B cell (primary cell): Measurements from ENCODE around the gene AP5B1. TPM values are rescaled to one million over a fixed set of nuclear protein-coding genes. Genes with fewer than 3 reads are reported as not detected.

Experiments
- ATAC-seq: fragments of 200-7000 bp; cut with Tn5 transposase; one replicate; pipeline ENCODE4 v1.10.0; 2021; ENCODE audit warnings: low read depth, mild to moderate bottlenecking, moderate number of reproducible peaks, moderate library complexity
- CTCF ChIA-PET: fragments of 350-600 bp; sonication (Branson Sonifier 250); formaldehyde crosslinking; loops from one replicate; lab custom pipeline; 2021; ENCODE audit warnings: antibody characterized with exemption, inconsistent platforms; lab: Charles Lee
- POLR2A ChIA-PET: fragments of 350-600 bp; sonication (Branson Sonifier 250); formaldehyde crosslinking; loops from one replicate; lab custom pipeline; 2021; ENCODE audit warnings: antibody characterized with exemption; lab: Charles Lee
- DNase-seq: peaks from one replicate; pipeline ENCODE4 v3.0.0; 2013
- H2AFZ ChIP-seq: 2 replicates; pipeline ENCODE4 v1.6.1; 2012; ENCODE audit warnings: mild to moderate bottlenecking, low read depth, low read length; ENCODE audit not compliant: insufficient read depth, poor library complexity, severe bottlenecking
- H3K27ac ChIP-seq, 2 donors: 1 replicate in 1 of 2; 2 replicates in 1 of 2; pipeline ENCODE4 v1.5.1; 2012 to 2013; ENCODE audit warnings: low read length in 2 of 2, mild to moderate bottlenecking in 2 of 2, moderate library complexity in 1 of 2
- H3K27me3 ChIP-seq, 4 experiments: fragments of 200-600 bp in 1 of 4; sonication (generic) in 1 of 4; replicated peaks in 1 of 4; 1 replicate in 2 of 4; 2 replicates in 2 of 4; pipeline versions ENCODE4 v1.6.1 to v1.7.0; 2013 to 2016; ENCODE audit warnings: low read length in 3 of 4, mild to moderate bottlenecking in 2 of 4, mixed read lengths in 1 of 4, moderate library complexity in 1 of 4; ENCODE audit not compliant: insufficient read depth in 4 of 4, control insufficient read depth in 3 of 4; ENCODE audit errors: control extremely low read depth in 1 of 4
- H3K36me3 ChIP-seq, 2 experiments: replicated peaks in 1 of 2; 1 replicate in 1 of 2; 2 replicates in 1 of 2; pipeline versions ENCODE4 v1.6.1 to v1.7.1; 2013; ENCODE audit warnings: low read length in 1 of 2; ENCODE audit not compliant: insufficient read depth in 2 of 2, control insufficient read depth in 1 of 2; ENCODE audit errors: control extremely low read depth in 1 of 2, extremely low read depth in 1 of 2
- H3K4me1 ChIP-seq, 2 donors: fragments of 200-600 bp in 1 of 2; sonication (generic) in 1 of 2; 1 replicate in 1 of 2; 2 replicates in 1 of 2; pipeline versions ENCODE4 v1.5.1 to v1.6.1; 2013 to 2017; ENCODE audit warnings: low read length in 2 of 2; ENCODE audit not compliant: control insufficient read depth in 2 of 2, insufficient read depth in 2 of 2
- H3K4me2 ChIP-seq: replicated peaks from 2 replicates; pipeline ENCODE3; 2012; ENCODE audit warnings: mild to moderate bottlenecking, low read depth, low read length; ENCODE audit not compliant: poor library complexity, severe bottlenecking
- H3K4me3 ChIP-seq, 5 experiments: fragments of 200-600 bp in 1 of 5; sonication (generic) in 1 of 5; 1 replicate in 3 of 5; 2 replicates in 2 of 5; pipeline versions ENCODE4 v1.5.1 to v1.7.0; 2011 to 2016; ENCODE audit warnings: low read length in 4 of 5, mild to moderate bottlenecking in 4 of 5, low read depth in 2 of 5, control low read depth in 1 of 5, moderate library complexity in 1 of 5; ENCODE audit not compliant: insufficient read depth in 1 of 5; ENCODE audit errors: control extremely low read depth in 1 of 5, extremely low read depth in 1 of 5
- H3K79me2 ChIP-seq: fragments of 200-600 bp; sonication (generic); one replicate; pipeline ENCODE4 v1.6.0; 2016; ENCODE audit warnings: low read length; ENCODE audit not compliant: control insufficient read depth, insufficient read depth
- H3K9ac ChIP-seq: fragments of 200-600 bp; sonication (generic); 2 replicates; pipeline ENCODE4 v1.6.1; 2017; ENCODE audit warnings: mild to moderate bottlenecking, low read length, moderate library complexity
- H3K9me3 ChIP-seq, 3 donors: one replicate each; pipeline versions ENCODE4 v1.6.1 to v1.7.1; 2013; ENCODE audit warnings: low read length in 2 of 3; ENCODE audit not compliant: control insufficient read depth in 2 of 3, insufficient read depth in 1 of 3; ENCODE audit errors: control extremely low read depth in 1 of 3
- H4K20me1 ChIP-seq: 2 replicates; pipeline ENCODE4 v1.6.0; 2012; ENCODE audit warnings: mild to moderate bottlenecking, low read length; ENCODE audit not compliant: insufficient read depth, control insufficient read depth, poor library complexity, severe bottlenecking
- H3K27ac Mint-ChIP-seq: one replicate; pipeline ENCODE4 v1.8.0; 2021; ENCODE audit warnings: mixed read lengths
- H3K27me3 Mint-ChIP-seq: one replicate; pipeline ENCODE4 v1.8.0; 2021; ENCODE audit warnings: mixed read lengths
- H3K4me1 Mint-ChIP-seq: one replicate; pipeline ENCODE4 v1.8.0; 2021; ENCODE audit warnings: mixed read lengths
- H3K4me3 Mint-ChIP-seq: one replicate; pipeline ENCODE4 v1.8.0; 2021; ENCODE audit warnings: mixed read lengths
- H3K9me3 Mint-ChIP-seq: one replicate; pipeline ENCODE4 v1.8.0; 2022; ENCODE audit warnings: mixed read lengths; ENCODE audit not compliant: insufficient read depth
- EZH2 ChIP-seq: IDR thresholded peaks from 2 replicates; pipeline ENCODE4 v1.6.1; 2012; ENCODE audit warnings: borderline replicate concordance, low read depth, mild to moderate bottlenecking, moderate library complexity, low read length; ENCODE audit not compliant: insufficient read depth, poor library complexity, severe bottlenecking
- WGBS: methylation state at CpG from one replicate; pipeline ENCODE4 v1.1.5; 2013; ENCODE audit warnings: missing lambda C conversion rate; ENCODE audit not compliant: insufficient coverage; 5-methylcytosine and 5-hydroxymethylcytosine counted together
- intact Hi-C: fragments of 100-400 bp; cut with micrococcal nuclease; formaldehyde crosslinking; loops from one replicate; pipeline ENCODE4 v1.10.0; 2022
- polyA plus RNA-seq: library from polyadenylated mRNA; depleted of rRNA; stranded (reverse); fragments of >200 nt; gene quantifications from 2 replicates; pipeline ENCODE4 v1.2.3, GENCODE V29; 2012
- total RNA-seq, 2 donors: library from RNA; stranded (reverse); fragments of 120-200 nt in 1 of 2; gene quantifications; 1 replicate in 1 of 2; 2 replicates in 1 of 2; pipeline versions ENCODE4 v1.2.3 to v1.2.4, GENCODE V29; 2013 to 2022
- TF ChIP-seq, protein P1 (sequence below): fragments of 200-600 bp; IDR thresholded peaks from one replicate; pipeline ENCODE4 v1.8.0; 2022; ENCODE audit warnings: antibody characterized with exemption, mild to moderate bottlenecking

AP5B1 gene
- total and polyA plus RNA-seq, 2 donors (not counting 1 experiment from before 2014, with no cell fraction given) = 9.6 to 25.2 TPM

DNA sequence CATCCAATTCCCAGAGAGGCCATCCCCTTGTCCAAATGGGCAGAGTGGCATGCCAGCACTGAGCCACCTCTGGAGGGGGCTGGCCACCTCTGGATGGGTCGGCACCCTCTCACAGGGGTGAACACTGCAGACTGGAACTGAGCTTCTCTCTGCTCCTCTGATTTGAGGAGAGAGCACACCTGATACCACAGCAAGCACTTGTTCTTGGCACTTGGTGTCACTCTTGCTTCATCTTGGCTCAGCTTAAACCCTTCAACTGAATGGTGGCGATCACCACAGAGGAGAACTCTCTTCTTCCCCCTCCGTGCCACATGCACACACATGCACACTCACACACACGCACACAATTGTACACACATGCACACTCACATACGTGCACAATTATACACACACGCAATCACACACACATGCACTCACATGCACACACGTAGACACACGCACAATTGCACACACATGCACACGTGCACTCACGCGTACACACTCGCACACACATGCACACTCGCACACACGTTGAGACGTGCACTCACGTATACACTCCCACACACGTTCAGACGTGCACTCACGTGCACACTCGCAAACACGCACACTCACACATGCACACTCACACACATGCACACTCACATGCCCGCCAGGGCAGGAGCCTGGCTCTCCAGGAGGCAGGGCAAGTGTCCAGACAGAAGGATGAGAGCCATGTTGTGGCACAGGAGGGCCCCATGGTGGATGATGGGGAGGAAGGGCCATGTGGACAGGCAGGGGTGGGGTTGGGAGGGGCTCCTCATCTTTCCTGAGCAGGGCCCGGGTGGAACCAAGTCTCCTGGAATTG, 29.5 kb upstream of the AP5B1 start:
- no peak overlapping the region for H3K4me3 ChIP-seq
- H3K4me1 Mint-ChIP-seq = no peaks in the 10 kb centered on the region
- H3K4me1 ChIP-seq = no peaks in the 10 kb centered on the region
- no peak overlapping the region for H3K27ac Mint-ChIP-seq
- H3K4me2 ChIP-seq = no peak overlapping the region
- H3K27ac ChIP-seq = no peak overlapping the region
- ChIA-PET POLR2A (no interaction called here), CTCF (interaction anchor here (0.5 to 2.7 kb wide), 3 partner anchors 30 to 74 kb away, joined by 3 to 10 read pairs (median 4); partner anchors contain the start of gene AP5B1)
- intact Hi-C loops = no loop called here
- no peaks in the 10 kb centered on the region for H3K79me2 ChIP-seq
- no peak overlapping the region for H3K4me3 Mint-ChIP-seq
- ATAC-seq (peak; percentile 45), DNase-seq (peak; percentile 32)
- H3K9me3 ChIP-seq = no peaks in the 10 kb centered on the region
- TF ChIP-seq, protein P1, sequence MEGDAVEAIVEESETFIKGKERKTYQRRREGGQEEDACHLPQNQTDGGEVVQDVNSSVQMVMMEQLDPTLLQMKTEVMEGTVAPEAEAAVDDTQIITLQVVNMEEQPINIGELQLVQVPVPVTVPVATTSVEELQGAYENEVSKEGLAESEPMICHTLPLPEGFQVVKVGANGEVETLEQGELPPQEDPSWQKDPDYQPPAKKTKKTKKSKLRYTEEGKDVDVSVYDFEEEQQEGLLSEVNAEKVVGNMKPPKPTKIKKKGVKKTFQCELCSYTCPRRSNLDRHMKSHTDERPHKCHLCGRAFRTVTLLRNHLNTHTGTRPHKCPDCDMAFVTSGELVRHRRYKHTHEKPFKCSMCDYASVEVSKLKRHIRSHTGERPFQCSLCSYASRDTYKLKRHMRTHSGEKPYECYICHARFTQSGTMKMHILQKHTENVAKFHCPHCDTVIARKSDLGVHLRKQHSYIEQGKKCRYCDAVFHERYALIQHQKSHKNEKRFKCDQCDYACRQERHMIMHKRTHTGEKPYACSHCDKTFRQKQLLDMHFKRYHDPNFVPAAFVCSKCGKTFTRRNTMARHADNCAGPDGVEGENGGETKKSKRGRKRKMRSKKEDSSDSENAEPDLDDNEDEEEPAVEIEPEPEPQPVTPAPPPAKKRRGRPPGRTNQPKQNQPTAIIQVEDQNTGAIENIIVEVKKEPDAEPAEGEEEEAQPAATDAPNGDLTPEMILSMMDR = no peak
- no peak for TF ChIP-seq EZH2
- H3K27me3 ChIP-seq = no peaks in the 10 kb centered on the region
- no peaks in the 10 kb centered on the region for H3K9me3 Mint-ChIP-seq
- no peak overlapping the region for H3K9ac ChIP-seq
- H3K27me3 Mint-ChIP-seq = peaks cover 4% of the 10 kb centered on the region
- H4K20me1 ChIP-seq = no peaks in the 10 kb centered on the region
- no peak overlapping the region for H2AFZ ChIP-seq
- no peaks in the 10 kb centered on the region for H3K36me3 ChIP-seq
- 86% methylated on average over 21 of the region's 23 CpGs for WGBS

DNA sequence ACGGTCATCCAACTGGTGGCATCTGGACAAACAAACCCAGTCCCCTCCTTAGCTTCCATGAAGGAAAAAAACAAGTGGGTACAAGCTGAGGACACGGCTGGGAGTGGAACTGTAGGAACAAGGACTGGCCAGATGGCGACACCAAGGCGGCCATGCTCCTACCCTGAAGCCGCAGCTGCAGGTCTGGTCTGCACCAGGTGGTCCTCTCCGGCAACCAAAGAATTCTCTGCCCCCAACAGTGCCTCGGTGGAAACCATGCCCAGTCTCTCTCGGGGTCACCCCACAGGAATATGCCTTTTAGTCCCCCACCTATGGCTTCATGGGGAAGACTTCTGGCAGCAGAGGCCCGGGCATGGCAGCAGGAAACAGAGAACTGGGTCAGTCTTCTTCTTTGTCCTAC, 28.7 kb upstream of the AP5B1 start:
- peaks cover 4% of the 10 kb centered on the region for H3K27me3 Mint-ChIP-seq
- POLR2A ChIA-PET = no interaction called here
- no peak overlapping the region for H3K4me3 Mint-ChIP-seq
- Histone ChIP-seq H4K20me1 (no peaks in the 10 kb centered on the region), H2AFZ (no peak overlapping the region), H3K27ac (no peak overlapping the region), H3K9me3 (no peaks in the 10 kb centered on the region), H3K4me1 (no peaks in the 10 kb centered on the region), H3K9ac (no peak overlapping the region), H3K36me3 (no peaks in the 10 kb centered on the region), H3K79me2 (no peaks in the 10 kb centered on the region), H3K4me3 (no peak overlapping the region), H3K4me2 (no peak overlapping the region), H3K27me3 (peaks cover 0 to 2% (median 0%) of the 10 kb centered on the region in 4 experiments)
- no peak overlapping the region for H3K27ac Mint-ChIP-seq
- ATAC-seq (no peak), DNase-seq (no peak)
- CTCF ChIA-PET = interaction anchor here (0.5 to 0.9 kb wide), 2 partner anchors 40 to 75 kb away, joined by 3 to 4 read pairs; no protein-coding TSS in a partner anchor
- TF ChIP-seq EZH2 = no peak
- TF ChIP-seq, protein P1 = no peak
- no peaks in the 10 kb centered on the region for H3K9me3 Mint-ChIP-seq
- intact Hi-C loops = no loop called here
- 86% methylated on average over 9 of the region's 9 CpGs for WGBS
- no peaks in the 10 kb centered on the region for H3K4me1 Mint-ChIP-seq
